HG03025 (cell line): ENCODE data around the gene ACOT11.
"Not testable (repeated sequence)": the region's sequence is repeated elsewhere in the genome, so short reads cannot be mapped to it uniquely, and the experiment has no call there.

ENCODE experiments used
- ATAC-seq: cut with Tn5 transposase; IDR thresholded peaks from one replicate; pipeline ENCODE4 v1.9.1; 2021; ENCODE audit warnings: mild to moderate bottlenecking, moderate library complexity; ENCODE audit not compliant: unreplicated experiment, low FRiP score

ACOT11 gene

DNA sequence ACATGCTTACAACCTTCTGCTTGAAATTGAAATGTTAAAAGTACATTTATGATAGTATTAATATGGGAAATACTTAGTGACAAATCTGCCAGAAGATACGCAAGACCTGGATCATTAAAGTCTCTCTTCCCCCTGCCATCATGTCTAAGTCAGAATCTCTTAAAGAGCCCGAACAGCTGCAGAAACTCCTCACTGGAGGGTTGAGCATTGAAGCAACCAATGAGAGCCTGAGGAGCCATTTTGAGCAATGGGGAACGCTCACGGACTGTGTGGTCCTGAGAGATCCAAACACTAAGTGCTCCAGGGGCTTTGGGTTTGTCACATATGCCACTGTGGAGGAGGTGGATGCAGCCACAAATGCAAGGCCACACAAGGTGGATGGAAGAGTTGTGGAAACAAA is 11.4 kb upstream of the ACOT11 start:
- not testable (repeated sequence) for ATAC-seq

DNA sequence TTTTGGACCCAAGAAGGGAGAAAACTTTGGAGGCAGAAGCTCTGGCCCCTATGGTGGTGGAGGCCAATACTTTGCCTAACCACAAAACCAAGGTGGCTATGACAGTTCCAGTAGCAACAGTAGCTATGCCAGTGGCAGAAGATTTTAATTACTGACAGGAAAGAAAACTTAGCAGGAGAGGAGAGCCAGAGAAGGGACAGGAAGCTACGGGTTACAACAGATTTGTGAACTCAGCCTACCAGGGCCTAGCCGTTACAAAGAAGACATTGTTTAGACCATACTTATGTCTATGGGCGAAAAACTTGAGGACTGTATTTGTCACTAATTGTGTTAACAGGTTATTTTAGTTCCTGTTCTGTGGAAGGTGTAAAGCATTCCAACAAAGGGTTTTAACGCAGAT is 10.4 kb upstream of the ACOT11 start:
- no peak for ATAC-seq

DNA sequence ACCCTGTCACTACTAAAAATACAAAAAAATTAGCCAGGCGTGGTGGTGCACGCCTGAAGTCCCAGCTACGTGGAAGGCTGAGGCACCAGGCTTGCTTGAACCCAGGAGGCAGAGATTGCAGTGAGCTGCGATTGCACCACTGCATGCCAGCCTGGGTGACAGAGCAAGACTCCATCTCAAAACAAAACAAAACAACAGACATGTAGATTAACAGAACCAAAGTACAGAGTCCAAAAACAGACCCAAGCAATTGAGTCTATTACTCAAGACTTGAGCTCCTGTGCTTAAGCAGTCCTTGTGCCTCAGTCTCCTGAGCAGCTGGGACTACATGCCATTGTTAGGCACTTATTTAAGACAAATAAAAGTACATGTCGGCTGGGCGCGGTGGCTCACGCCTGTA is 9.5 kb upstream of the ACOT11 start:
- no peak for ATAC-seq

DNA sequence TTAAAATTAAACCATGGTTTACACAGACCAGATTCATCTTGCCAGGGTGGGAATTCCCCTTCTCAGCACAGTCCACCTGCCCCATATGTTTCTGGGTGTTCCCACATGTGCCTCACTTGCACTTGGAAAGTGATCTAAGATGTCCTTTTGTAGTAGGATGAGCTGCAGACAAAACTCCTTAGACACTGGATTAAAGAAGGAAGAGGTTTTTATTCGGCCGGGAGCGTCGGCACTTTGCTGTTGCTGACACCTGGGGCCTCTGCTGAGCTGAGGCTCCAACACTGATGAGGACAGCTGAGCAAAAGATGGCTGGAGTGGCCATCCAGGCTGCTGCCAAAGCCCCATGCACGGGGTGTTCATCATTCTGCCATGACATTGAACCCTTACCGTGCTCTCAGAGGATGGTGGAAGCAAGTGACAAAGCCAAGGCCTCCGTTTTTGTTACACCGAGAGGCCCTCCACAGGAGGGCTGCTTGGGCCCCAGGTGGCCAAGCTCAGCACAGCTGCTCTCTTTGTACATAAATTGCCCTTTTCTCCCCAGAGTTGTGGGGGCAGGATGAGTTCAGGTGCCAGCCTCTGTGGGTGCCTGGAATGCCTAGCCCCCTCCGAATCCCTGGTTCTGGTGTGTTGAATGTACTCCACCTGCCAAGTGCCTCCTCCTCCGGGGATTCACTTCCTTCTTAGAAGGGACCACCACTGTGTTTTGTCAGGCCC is 7.3 kb upstream of the ACOT11 start:
- no peak for ATAC-seq

DNA sequence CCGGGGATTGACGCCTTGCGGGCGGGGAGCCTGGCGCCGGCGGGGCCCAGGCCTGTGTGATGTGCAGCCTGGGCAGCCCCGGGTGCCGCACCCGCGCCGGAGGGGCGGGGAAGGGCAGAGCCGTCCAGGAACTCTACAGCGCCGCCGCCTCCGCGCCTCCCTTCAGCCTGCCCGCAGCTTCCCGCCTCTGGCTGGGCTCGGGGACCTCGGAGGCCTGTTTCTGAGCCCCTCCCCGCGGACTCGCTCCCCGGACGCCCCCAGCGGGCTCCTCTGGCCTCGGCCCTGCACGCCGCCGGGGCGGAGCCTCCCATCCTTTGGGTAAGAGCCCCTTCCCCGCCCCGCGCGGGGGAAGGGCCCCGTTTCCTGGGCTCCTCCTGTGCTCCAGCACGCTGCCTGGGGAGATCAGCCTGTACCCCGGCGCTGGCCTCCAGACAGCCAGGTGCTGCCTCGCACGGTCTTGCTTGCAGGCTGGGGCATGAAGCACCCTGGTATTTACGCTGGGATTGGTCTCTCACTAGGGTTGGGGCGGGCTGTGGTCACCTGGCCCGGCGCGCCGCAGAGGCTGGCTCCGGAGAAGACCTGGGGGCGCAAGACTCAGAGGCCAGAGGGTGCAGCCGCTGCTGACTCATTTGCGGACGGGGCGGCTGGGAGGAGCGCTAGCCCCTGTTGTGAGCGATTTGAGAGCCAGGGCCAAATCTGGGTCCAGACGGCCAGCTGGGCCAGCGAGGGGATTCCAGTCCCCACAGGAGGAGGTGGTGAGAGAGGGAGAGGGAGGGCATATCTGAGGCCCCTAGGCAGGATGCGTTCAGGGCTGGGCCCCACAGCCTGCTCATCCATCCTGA is 5.7 kb upstream of the ACOT11 start:
- ATAC-seq = no peak

DNA sequence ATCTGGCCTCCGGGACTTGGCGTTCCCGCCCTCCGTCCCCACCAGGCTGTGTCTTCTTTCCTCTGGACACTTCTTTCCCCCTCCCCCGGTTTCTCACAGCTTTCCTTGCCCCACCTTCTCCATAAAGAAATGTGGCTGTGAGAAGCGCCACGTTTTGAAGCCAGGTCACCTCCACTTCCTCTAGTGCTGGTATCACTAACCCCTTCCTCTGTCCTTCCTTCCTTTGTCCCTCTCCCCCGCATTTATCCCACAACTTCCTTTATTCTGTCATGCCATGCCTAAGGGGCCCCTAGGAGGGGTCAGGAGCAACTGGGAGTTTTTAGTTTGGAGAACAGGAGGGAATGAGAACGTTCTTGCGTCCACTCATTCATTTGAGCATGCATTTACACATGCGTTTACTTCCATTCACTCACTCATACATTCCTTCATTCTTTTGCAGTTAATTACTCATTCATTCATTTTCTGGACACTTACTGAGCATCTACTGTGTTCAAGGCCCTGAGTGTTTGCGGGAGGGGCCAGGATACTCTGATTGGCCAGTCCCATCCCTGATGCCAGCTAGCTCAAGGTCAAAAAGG is 5.0 kb upstream of the ACOT11 start:
- ATAC-seq = no peak

DNA sequence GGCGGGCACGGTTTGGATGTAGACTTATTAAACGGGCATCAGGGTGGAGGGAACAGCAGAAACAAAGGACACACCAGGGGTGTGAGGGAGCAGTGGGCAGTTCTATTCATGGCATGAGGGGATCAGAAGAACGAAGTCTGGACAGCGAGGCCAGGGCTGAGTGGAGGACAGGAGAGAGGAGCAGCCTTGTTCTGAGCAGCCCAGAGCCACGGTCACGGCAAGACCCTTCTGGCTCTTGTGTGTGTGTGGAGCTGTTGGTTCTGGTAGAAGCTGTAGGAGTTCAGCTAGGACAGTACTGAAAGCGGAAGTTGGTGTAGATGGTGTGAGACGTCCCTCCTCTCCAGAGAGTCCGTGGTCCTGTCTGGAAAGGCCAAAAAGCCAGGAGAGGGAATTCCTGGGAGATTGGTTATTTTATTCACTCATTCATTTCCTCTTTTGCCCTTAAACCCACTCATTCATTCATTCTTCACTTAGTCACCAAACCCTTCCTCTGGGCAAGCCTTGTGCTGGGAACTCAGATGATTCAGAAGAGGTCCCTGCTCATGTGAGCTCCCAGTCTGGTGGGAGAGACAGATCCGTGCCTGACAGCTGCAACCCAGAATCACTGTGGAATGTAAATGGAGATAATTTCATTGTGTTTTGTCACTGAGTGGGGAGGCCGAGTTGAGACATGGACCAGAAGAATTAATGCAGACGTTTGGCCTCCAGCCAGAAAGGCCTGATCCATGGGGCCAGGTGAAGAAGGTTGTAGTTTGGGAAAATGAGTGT is 4.1 kb upstream of the ACOT11 start:
- ATAC-seq = no peak

DNA sequence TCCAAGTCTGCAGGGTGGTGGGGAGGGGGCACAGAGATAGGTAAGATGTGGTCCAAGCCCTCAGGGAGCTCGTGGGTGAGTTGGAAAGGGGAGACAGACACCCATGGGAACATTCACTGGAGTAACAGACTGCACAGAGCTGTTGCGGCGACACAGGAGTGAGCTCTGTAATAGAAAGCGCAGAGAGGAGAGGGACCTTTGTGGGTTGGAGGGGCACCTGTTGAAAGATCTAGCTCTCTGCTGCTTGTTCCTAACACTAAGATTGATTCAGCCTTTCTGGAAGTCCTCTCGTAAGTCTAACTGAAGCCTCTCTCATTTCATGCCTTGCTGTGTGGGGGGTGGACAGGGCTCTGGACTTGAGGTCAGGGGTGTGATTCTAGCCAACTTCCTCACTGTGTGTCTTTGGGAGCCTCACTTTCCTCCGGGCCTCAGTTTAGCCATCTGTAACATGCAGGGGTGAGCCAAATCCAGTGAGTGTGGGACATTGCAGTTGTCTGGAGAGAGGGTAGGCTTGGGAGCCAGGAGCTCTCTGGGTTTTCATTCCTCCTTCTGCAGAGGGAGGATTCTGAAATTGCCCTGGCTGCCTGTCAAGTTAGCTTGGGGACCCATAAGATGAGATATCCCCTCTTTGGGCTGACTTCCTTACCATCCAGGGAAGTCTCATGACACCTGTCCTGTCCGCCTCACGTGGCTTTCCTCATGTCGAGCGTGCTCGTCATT is 2.0 kb upstream of the ACOT11 start:
- ATAC-seq = no peak

DNA sequence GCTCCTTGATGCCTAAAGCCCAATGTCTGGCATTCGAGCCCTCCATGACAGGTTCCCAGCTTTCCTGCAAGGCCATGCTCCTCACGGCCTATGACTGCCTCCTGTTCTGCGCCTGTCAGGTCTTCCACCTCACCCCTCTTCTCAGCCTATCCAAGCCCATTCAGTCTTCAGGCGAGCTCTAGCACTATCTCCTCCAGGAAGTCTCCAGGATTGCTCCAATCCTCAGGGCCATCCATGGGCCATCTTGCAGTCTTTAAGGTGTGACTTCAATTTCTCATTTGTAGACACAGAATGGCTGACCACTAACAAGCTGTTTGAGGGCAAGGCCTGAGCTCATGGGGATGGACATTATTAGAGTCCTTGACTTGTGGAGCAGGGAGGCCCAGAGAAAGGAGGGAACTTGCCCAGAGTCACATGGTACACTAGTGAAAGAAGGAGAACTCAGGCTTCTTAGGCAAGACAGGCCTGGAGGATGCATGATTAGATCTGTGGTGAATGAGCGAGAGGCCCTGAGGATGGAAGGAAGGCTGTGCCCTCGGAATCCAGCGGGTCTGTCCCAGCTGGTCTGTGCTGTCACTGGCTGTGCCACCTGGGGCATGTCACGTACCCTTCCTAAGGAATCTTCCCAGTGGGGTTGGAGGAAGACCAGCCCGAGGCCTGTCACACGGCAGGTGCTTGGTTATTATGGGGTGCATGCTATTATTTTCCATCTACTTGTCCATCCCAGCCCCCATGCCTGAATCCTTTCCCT is 1.2 kb upstream of the ACOT11 start:
- no peak for ATAC-seq

DNA sequence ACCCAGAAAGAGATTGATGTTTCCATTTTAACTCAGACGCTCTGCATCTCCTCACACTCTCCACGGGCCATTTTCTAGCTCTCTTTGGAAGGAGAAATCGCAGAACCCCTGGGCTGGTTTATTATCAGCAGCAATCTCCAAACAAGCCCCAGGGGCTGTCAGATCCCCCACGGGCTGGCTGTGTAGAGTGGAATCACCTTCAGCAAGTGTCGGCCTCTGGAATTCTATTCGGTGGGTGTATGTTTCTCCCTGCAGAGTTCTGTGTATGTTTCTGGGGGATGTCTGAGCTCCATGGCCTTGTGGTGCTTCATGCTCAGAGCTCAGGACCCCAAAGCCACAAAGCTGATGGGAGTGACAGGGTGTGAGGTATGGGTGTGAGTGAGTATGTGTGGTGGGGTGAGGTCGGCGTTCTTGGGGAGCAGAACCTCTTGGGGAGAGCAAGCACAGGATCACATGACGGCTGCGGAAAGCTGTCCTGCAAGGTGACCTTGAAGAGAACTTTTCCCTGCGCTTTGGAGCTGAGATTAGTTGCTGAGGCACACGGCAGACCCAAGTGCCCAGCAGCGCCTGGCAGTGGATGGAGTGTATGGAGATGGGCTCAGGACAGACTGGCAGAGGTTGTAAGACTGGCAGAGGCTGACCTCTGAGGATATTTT is 489 bp downstream of the ACOT11 start:
- no peak for ATAC-seq

DNA sequence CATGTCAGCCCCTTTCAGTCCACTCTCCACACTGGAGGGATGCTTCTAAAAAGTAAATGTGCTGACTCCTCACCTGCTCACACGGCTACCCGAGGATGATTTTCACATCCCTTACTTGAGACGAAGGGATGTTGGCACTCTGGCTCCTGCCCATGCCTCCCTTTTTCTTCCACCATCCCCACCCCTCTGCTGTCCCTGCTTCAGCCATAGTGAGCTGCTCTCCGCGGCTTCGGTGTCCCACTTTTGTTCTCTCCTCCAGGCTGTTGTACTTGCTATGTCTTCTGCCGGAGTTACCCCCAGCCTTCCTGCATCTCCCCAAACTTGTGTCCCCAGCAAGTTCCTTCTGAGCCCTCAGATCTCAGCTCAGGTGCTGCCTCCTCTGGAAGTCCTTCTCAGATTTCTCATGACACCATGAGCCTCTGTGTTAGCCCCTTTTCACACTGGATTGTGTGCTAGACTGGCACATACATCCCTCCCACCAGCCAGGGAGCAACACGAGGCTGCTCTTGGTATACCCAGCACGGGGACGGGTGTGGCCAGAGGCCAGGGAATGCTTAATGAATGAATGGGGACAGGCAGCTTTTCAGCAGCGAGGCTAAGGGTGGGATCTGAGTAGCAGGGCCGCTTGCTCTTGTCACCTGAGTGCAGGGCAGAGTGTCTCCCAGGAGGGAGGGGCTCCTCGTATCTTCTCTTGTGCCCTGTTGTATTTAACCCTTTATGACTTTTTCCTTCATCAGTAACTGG is 1.3 kb downstream of the ACOT11 start:
- ATAC-seq = no peak

DNA sequence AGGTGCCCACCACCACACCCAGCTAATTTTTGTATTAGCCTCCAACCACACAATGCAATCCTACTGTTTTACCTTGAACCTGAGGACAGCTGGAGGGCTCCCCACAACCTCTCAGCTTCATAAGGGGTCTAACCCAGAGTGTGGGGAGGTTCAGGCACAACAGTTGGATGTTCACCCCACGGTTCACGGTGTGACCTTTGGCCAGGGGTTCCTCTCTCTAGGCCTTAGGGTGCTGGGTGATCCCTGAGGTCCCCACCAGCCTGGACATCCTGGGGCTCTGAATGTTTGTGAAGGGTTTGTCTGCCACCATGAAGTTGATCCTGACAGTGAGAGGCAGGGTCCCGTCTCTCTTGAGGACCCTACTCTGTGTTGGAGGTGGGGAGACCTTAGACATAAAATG is 3.9 kb downstream of the ACOT11 start:
- no peak for ATAC-seq

DNA sequence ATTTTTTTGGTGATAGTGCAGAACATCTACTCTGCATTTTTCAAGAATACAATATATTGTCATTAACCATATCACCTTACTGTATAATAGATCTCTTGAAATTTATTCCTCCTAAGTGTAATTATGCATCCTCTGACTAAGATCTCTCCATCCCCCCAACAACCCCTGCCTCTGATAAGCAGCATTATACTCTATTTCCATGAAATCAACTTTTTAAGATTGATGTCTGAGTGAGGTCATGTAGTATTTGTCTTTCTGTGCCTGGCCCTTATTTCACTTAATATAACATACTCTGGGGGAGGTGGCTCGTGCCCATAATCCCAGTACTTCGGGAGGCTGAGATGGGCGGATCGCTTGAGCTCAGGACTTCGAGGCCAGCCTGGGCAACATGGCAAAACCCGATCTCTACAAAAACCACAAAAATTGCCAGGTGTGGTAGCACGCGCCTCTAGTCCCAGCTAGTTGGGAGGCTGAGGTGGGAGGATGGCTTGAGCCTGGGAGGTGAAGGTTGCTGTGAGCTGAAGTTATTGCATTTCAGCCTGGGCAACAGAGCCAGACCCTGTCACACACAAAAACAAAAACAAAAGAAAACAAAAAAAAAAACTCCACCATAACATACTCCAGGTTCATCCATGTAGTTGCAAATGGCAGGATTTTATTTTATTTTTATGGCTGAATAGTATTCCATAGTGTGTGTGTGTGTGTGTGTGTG is 5.7 kb downstream of the ACOT11 start:
- ATAC-seq = no peak

DNA sequence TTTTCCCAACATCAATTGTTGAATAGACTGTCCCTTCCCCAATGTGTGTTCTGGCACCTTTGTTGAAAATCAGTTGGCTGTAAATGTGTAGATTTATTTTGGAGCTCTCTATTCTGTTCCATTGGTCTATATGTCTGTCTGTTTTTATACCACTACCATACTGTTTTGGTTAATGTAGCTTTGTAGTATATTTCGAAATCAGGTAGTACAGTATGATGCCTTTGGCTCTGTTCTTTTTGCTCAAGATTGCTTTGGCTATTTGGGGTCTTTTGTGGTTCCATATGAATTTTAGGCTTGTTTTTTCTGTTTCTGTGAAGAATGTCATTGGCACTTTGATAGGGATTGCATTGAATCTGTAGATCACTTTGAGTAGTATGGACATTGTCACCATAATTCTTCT is 8.1 kb downstream of the ACOT11 start:
- ATAC-seq = no peak

DNA sequence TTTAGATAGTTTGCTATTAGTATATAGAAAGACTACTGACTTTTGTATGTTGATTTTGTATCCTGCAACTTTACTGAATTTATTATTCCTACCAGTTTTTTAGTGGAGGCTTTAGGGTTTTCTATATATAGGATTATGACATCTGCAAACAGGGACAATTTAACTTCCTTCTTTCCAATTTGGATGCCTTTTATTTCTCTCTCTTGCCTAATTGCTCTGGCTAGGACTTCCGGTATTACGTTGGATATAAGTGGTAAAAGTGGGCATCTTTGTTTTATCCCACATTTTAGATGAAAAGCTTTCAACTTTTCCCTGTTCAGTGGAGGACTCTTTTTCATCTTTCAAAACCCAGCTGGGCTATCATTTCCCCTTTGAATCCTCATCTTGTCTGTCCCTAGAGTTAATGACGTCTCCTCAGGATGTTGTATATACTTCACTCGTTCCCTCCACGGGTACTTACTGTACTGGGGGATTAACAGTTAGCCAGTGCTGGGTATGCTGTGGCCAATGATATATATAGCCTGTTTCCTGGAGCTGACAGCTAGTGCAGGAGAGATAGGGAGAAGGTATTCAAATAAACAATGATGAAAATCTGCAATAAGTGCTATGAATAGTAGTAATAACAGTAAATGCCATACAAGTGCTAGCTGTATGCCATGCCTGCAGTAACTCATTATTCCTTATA is 9.8 kb downstream of the ACOT11 start:
- no peak for ATAC-seq

DNA sequence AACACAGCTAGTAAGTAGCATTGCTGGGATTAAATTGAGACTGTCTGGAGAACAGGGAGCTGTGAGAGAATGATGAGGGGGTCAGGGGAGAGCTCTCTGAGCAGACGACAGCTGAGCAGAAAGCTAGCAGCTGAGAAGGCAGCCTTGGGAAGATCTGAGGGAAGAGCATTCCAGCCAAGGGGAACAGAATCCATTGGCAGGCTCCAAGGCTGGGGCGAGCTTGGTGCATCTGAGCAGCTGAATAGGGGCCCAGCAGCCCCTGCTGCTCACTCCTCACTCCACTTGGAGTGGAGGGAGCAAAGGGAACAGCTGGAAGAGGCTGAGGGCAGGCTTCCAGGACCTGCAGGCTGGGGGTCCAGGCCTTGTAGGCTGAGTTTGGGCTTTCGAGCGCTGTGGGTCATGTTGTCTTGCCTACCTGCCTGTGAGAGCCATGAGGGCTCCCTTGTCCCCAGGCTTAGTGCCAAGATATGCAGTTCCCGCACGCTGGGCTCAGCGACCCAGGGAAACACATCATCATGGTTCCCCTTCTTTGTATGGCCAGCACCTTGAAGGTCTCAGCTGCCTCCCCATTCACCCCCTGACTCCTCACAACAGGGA is 10.5 kb downstream of the ACOT11 start:
- ATAC-seq = no peak

DNA sequence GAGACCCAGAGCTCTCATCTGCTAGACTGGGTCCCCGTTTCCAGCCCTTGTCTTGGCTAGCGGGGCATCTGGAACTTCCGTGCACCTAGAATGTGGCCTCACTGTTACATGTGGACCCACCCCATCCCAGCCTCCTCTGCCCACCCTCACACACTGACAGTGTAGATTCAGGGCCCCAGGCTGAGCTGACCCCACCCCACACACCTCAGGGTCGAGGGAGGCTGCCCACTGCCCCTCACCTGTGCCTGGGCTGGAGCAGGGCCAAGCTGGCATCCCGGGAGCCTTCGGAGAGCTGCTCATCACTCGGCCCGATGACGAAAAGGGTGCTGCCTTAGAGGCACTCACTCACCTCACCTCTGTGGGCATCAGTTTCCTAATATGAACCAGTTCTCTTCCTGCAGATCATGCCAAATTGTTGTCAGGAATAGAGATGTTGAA is 11.1 kb downstream of the ACOT11 start:
- no peak for ATAC-seq
